ENCODE results near the gene KRT27.

DNA sequence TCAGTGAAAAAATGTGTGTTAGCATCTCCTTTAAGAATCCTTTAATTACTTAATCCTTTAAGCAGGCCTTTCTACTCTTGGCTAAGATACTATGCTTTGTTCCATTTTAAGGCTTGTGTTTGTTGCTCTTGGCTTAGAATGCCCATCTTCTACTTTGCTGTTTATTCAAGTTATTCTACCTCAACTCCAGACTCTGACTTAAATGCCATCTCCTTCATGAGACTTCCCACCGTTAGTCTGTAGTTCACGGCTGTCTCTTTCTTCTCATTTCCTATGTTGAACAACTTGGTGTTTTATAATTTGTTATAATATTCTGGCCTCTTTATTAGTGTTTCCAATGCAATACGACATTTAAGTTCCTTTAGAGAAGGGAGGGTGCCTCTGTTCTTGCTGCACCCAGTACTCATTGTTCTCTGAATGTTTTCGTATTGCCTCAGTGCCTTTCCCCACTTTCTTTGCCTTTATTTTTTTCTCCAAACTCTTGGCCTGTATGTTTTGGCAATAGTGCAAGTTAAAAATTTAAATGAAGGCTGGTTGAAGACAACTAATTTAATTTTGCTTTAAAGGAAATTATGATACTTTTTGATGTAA, 46.2 kb upstream of the KRT27 start:
- TF ChIP-seq, protein P1, sequence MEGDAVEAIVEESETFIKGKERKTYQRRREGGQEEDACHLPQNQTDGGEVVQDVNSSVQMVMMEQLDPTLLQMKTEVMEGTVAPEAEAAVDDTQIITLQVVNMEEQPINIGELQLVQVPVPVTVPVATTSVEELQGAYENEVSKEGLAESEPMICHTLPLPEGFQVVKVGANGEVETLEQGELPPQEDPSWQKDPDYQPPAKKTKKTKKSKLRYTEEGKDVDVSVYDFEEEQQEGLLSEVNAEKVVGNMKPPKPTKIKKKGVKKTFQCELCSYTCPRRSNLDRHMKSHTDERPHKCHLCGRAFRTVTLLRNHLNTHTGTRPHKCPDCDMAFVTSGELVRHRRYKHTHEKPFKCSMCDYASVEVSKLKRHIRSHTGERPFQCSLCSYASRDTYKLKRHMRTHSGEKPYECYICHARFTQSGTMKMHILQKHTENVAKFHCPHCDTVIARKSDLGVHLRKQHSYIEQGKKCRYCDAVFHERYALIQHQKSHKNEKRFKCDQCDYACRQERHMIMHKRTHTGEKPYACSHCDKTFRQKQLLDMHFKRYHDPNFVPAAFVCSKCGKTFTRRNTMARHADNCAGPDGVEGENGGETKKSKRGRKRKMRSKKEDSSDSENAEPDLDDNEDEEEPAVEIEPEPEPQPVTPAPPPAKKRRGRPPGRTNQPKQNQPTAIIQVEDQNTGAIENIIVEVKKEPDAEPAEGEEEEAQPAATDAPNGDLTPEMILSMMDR (IDR thresholded peaks at IDR 0.05), result no peak
- TF ChIP-seq POLR2A (IDR thresholded peaks at IDR 0.05), result no peak
